Left lung (tissue), 10 donors: ENCODE data around the gene CLMP. TPM values are rescaled to one million over a fixed set of nuclear protein-coding genes. Genes with fewer than 3 reads are reported as not detected.
A peak's percentile ranks its signal among the peaks of the same experiment; 100 is the strongest.

Experiments used
- ATAC-seq: fragments of 200-7000 bp; cut with Tn5 transposase; one replicate; pipeline ENCODE4 v1.9.1; 2020; ENCODE audit warnings: moderate library complexity
- DNase-seq, 4 donors: peaks; one replicate each; pipeline ENCODE4 v3.0.0-alpha.2; 2013 to 2020
- H3K27ac ChIP-seq, 2 donors: fragments of 200-600 bp; sonication (generic) in 1 of 2; one replicate each; pipeline versions ENCODE4 v1.5.0 to v1.8.0; 2020 to 2021
- H3K27me3 ChIP-seq, 2 donors: fragments of 200-600 bp; sonication (generic) in 1 of 2; one replicate each; pipeline versions ENCODE4 v1.5.0 to v1.8.0; 2020 to 2021
- H3K36me3 ChIP-seq, 2 donors: fragments of 200-600 bp; sonication (generic) in 1 of 2; one replicate each; pipeline versions ENCODE4 v1.5.0 to v1.8.0; 2020 to 2021
- H3K4me1 ChIP-seq, 2 donors: fragments of 200-600 bp; one replicate each; pipeline ENCODE4 v1.8.0; 2021
- H3K4me3 ChIP-seq, 2 donors: fragments of 200-600 bp; sonication (generic) in 1 of 2; one replicate each; pipeline versions ENCODE4 v1.5.0 to v1.8.0; 2020 to 2021; ENCODE audit warnings: mild to moderate bottlenecking in 1 of 2
- H3K9me3 ChIP-seq, 2 donors: fragments of 200-600 bp; sonication (generic) in 1 of 2; one replicate each; pipeline versions ENCODE4 v1.5.0 to v1.8.0; 2020 to 2021
- CTCF ChIP-seq, 2 donors: fragments of 200-600 bp; sonication (generic) in 1 of 2; IDR thresholded peaks; one replicate each; pipeline versions ENCODE4 v1.5.0 to v1.8.0; 2021; ENCODE audit warnings: antibody characterized with exemption in 2 of 2
- intact Hi-C, 2 donors: fragments of 100-400 bp; cut with DNase I; formaldehyde crosslinking; loops; one replicate each; pipeline versions ENCODE4 v1.11.2 to v1.14.2; 2022
- polyA plus RNA-seq, 6 donors: library from polyadenylated mRNA; unstranded; fragments of 120-200 nt; gene quantifications; one replicate each; pipeline ENCODE4 v1.2.1, GENCODE V29; 2013; ENCODE audit not compliant: insufficient read length in 6 of 6
- total RNA-seq, 2 donors: library from RNA; stranded (reverse); fragmentation: NEBNext Ultra II Directional; extraction: Animal tissue kit (Norgen Biotek cat#: 25700); gene quantifications; one replicate each; pipeline ENCODE4 v1.2.1, GENCODE V29; 2021
- donor health status: DM: no; HTN: yes; CAD: no.
- donor health status: DM: no; HTN: no; CAD: no.

CLMP gene
- total and polyA plus RNA-seq, 8 donors, result 16.5 to 22.5 (median 18.1) TPM

DNA sequence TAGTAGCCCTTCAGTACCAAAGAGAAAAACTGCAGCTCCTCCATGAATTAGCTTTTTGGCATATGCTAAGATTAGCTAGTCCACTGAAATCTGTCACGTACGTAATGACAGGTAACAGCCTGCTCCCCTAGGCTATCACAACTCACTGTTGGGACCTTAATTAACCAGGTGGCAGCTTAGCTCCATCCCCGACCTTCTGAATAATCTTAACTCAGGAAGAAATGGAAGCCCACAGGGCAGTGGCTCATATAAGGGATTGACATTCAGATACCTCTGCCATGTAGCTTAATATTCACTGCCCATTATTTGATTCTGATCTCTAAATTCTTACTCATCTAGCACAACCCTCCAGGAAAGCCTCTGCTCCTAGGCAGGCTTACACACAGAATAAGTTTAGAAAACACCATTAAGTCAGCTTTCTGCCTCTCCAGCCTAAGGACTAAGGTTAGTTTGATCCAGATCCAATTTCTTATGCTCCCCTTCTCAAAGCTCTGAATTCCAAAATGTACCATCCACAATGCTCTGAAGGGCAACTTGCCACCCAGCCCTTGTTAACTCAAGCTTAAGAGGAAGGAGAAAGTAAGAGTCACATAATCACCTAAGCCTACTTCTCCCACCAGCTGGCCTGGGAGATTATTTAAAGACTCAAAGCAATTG lies 138.1 kb downstream of the CLMP start:
- no peak for TF ChIP-seq CTCF (IDR thresholded peaks at IDR 0.05)
- no peaks in the 10 kb centered on the region for H3K9me3 ChIP-seq
- H3K36me3 ChIP-seq, result peaks cover 16 to 81% of the 10 kb centered on the region in 2 donors
- H3K4me1 ChIP-seq, result peaks cover 37 to 65% of the 10 kb centered on the region in 2 donors
- peak overlapping the region in 1 of 2 donors; percentile 100 for H3K4me3 ChIP-seq
- intact Hi-C loops, result no loop called here
- DNase-seq, result no peak
- H3K27me3 ChIP-seq, result no peaks in the 10 kb centered on the region
- no peak overlapping the region for H3K27ac ChIP-seq
- ATAC-seq, result no peak

GRCh38 chr11:123055191-123055901 lies 139.7 kb downstream of the CLMP start:
- peaks cover 16 to 71% of the 10 kb centered on the region in 2 donors for H3K36me3 ChIP-seq
- no peaks in the 10 kb centered on the region for H3K27me3 ChIP-seq
- no peak for TF ChIP-seq CTCF (IDR thresholded peaks at IDR 0.05)
- ATAC-seq (no peak), DNase-seq (no peak)
- H3K9me3 ChIP-seq, result no peaks in the 10 kb centered on the region
- intact Hi-C loops, result no loop called here
- H3K4me3 ChIP-seq, result no peak overlapping the region
- peaks cover 37 to 61% of the 10 kb centered on the region in 2 donors for H3K4me1 ChIP-seq
- no peak overlapping the region for H3K27ac ChIP-seq

DNA sequence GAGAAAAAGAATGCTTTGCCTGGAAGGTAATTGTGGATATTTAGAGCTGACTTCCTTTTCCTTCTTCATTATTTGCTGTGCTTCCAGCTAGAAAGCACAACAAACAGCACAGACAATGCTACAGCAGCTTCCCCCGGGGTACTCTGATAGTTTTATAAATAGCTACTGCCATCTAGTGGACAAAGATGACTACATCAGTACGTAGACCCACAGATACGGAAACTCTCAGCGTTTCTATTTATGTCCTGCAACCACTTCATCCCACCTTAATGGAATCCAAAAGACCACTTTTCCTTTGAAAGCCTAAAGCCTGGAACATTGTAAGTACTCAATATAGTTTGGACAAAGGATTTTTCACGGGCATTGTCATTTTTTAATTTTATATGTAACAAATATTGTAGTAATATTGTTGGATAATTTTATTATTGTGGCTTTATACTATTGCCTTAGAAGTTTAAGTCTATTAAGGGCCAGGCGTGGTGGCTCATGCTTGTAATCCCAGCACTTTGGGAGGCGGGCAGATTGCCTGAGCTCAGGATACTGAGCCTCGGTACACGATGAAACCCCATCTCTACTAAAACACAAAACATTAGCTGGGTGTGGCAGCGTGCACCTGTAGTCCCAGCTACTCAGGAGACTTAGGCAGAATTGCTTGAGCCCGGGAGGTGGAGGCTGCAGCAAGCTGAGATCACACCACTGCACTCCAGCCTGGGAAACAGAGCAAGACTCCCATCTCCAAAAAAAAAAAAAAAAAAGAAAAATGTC lies 140.6 kb downstream of the CLMP start:
- peak; percentile 55 to 83 for TF ChIP-seq CTCF (IDR thresholded peaks at IDR 0.05)
- H3K4me3 ChIP-seq, result no peak overlapping the region
- H3K27ac ChIP-seq, result peak overlapping the region in 1 of 2 donors; percentile 7
- H3K9me3 ChIP-seq, result no peaks in the 10 kb centered on the region
- peaks cover 16 to 63% of the 10 kb centered on the region in 2 donors for H3K36me3 ChIP-seq
- intact Hi-C loops, result no loop called here
- H3K4me1 ChIP-seq, result peaks cover 32 to 52% of the 10 kb centered on the region in 2 donors
- no peaks in the 10 kb centered on the region for H3K27me3 ChIP-seq
- ATAC-seq (peak; percentile 91), DNase-seq (peak in 2 of 4 donors; percentile 61 to 79)

DNA sequence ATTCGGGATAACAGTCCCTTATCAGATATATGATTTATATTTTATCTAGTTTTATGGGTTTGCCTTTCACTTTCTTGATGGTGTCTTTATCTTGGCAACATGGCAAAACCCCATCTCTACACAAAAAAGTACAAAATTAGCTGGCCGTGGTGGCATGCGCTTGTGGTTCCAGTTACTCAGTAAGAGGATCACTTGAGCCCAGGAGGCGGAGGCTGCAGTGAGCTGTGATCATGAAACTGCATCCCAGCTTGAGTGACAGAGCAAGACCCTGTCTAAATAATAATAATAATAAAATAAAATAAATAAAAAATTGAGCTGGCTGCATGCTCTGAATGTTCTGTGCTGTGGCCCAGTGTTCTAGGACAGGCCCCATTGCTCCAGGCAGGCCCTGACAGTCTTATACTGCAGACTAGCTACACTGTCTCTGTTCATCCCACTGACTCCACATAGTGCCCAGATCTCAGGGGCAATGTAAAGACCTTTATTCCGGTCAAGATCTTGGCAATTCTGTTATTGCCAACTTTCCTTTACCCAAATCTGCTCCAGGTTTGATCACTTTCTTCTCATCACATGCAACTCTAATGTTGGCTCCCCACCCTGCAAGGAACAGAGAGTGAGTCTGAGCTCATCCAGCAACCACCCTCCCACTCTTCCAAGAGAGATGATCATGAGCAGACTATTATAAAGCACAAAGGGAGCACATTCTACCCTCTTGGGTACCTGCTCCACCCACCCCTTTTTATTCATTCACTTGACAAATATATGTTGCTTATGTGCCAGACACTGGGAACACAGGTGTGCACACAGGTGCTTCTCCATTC lies 141.9 kb downstream of the CLMP start:
- H3K27me3 ChIP-seq, result no peaks in the 10 kb centered on the region
- H3K36me3 ChIP-seq, result peaks cover 15 to 49% of the 10 kb centered on the region in 2 donors
- peaks cover 18 to 38% of the 10 kb centered on the region in 2 donors for H3K4me1 ChIP-seq
- no peak for TF ChIP-seq CTCF (IDR thresholded peaks at IDR 0.05)
- no peak overlapping the region for H3K27ac ChIP-seq
- no peaks in the 10 kb centered on the region for H3K9me3 ChIP-seq
- ATAC-seq (no peak), DNase-seq (no peak)
- intact Hi-C loops, result no loop called here
- no peak overlapping the region for H3K4me3 ChIP-seq
